CD4-positive, alpha-beta T cell treated with Interleukin-12 subunit alpha and Interleukin-12 subunit beta, for 1 hour (primary cell): Measurements from ENCODE around the gene SLC26A11.
"Not testable (repeated sequence)": the region's sequence is repeated elsewhere in the genome, so short reads cannot be mapped to it uniquely, and the experiment has no call there.

Experiments
- DNase-seq: peaks from one replicate; pipeline ENCODE4 v3.0.0-alpha.2; 2020

Gene SLC26A11

GRCh38 chr17:80219013-80219762 lies 1.0 kb upstream of the SLC26A11 start:
- DNase-seq = peak; percentile 92

GRCh38 chr17:80219763-80220053 lies 519 bp upstream of the SLC26A11 start:
- no peak for DNase-seq

- DNase-seq = peak; percentile 14
These were observed 549 bp downstream of the SLC26A11 start for GRCh38 chr17:80220736-80221215.

- no peak for DNase-seq
These were observed 1.3 kb downstream of the SLC26A11 start for GRCh38 chr17:80221351-80222105.

GRCh38 chr17:80222376-80223141 lies 2.3 kb downstream of the SLC26A11 start:
- no peak for DNase-seq

GRCh38 chr17:80223142-80223815 lies 3.1 kb downstream of the SLC26A11 start:
- DNase-seq = no peak

- DNase-seq = no peak
These were observed 3.7 kb downstream of the SLC26A11 start for GRCh38 chr17:80223838-80224497.

GRCh38 chr17:80224683-80225082 lies 4.5 kb downstream of the SLC26A11 start:
- no peak for DNase-seq

- no peak for DNase-seq
These were observed 5.0 kb downstream of the SLC26A11 start for GRCh38 chr17:80225230-80225629.

- no peak for DNase-seq
These were observed 6.9 kb downstream of the SLC26A11 start for GRCh38 chr17:80227156-80227555.

- no peak for DNase-seq
These were observed 7.4 kb downstream of the SLC26A11 start for GRCh38 chr17:80227666-80228065.

GRCh38 chr17:80228477-80228876 lies 8.2 kb downstream of the SLC26A11 start:
- DNase-seq = no peak

GRCh38 chr17:80229011-80229410 lies 8.8 kb downstream of the SLC26A11 start:
- no peak for DNase-seq

- DNase-seq = no peak
These were observed 12.2 kb downstream of the SLC26A11 start for GRCh38 chr17:80232438-80232837.

- no peak for DNase-seq
These were observed 13.0 kb downstream of the SLC26A11 start for GRCh38 chr17:80233202-80233601.

GRCh38 chr17:80236911-80237310 lies 16.7 kb downstream of the SLC26A11 start:
- DNase-seq = no peak

GRCh38 chr17:80237386-80237785 lies 17.2 kb downstream of the SLC26A11 start:
- DNase-seq = no peak

- DNase-seq = no peak
These were observed 22.3 kb downstream of the SLC26A11 start for GRCh38 chr17:80242505-80242904.

- no peak for DNase-seq
These were observed 23.6 kb downstream of the SLC26A11 start for GRCh38 chr17:80243526-80244433.

- DNase-seq = not testable (repeated sequence)
These were observed 24.2 kb downstream of the SLC26A11 start for GRCh38 chr17:80244448-80244847.

- DNase-seq = no peak
These were observed 24.8 kb downstream of the SLC26A11 start for GRCh38 chr17:80244871-80245509.
